Endothelial cell of umbilical vein (primary cell): Measurements from ENCODE around the gene SIAE. TPM values are rescaled to one million over a fixed set of nuclear protein-coding genes. Genes with fewer than 3 reads are reported as not detected.
A peak's percentile ranks its signal among the peaks of the same experiment; 100 is the strongest.

ENCODE experiments used
- BruUV-seq: library from RNA; stranded (reverse); fragments of 400-500 nt; replicated peaks from 2 replicates; lab custom pipeline; 2021; lab: Mats Ljungman, UMichigan
- CTCF ChIA-PET: fragments of 300-600, 350-600 bp; sonication (Branson Sonifier 250); formaldehyde crosslinking; loops from one replicate; lab custom pipeline; 2021; ENCODE audit warnings: antibody characterized with exemption, inconsistent platforms; lab: Charles Lee
- POLR2A ChIA-PET: fragments of 300-600, 350-600 bp; sonication (Branson Sonifier 250); formaldehyde crosslinking; loops from one replicate; lab custom pipeline; 2021; ENCODE audit warnings: antibody characterized with exemption, inconsistent platforms; lab: Charles Lee
- DNase-seq: peaks from one replicate; pipeline ENCODE4 v3.0.0-alpha.2; 2011; ENCODE audit warnings: low read depth, low spot score
- FAIRE-seq: peaks from 2 replicates; lab custom pipeline; 2011; peaks lifted over from hg19 to GRCh38; lab: Jason Lieb, UNC
- H2AFZ ChIP-seq: 2 replicates; pipeline ENCODE4 v1.6.0; 2012; ENCODE audit warnings: low read depth, low read length, control low read depth, inconsistent platforms
- H3K27ac ChIP-seq: 2 replicates; pipeline ENCODE4 v1.5.1; 2011; ENCODE audit warnings: low read depth, mild to moderate bottlenecking, control low read depth, low read length, moderate library complexity; ENCODE audit not compliant: insufficient read depth
- H3K27me3 ChIP-seq, 2 experiments: 2 replicates each; pipeline versions ENCODE4 v1.6.0 to v1.6.1; 2011; ENCODE audit warnings: low read length in 2 of 2, mixed read lengths in 1 of 2; ENCODE audit not compliant: control insufficient read depth in 2 of 2, insufficient read depth in 2 of 2
- H3K36me3 ChIP-seq, 2 experiments: 2 replicates in 1 of 2; 3 replicates in 1 of 2; pipeline ENCODE4 v1.5.1; 2011; ENCODE audit warnings: low read length in 2 of 2, mild to moderate bottlenecking in 1 of 2, moderate library complexity in 1 of 2; ENCODE audit not compliant: control insufficient read depth in 2 of 2, insufficient read depth in 2 of 2; ENCODE audit errors: extremely low read depth in 1 of 2
- H3K4me1 ChIP-seq: 3 replicates; pipeline ENCODE4 v1.5.1; 2011; ENCODE audit warnings: mild to moderate bottlenecking, low read length; ENCODE audit not compliant: control insufficient read depth, insufficient read depth; ENCODE audit errors: extremely low read depth
- H3K4me2 ChIP-seq: 2 replicates; pipeline ENCODE4 v1.6.1; 2011; ENCODE audit warnings: low read length, control low read depth, mixed read lengths; ENCODE audit not compliant: insufficient read depth
- H3K4me3 ChIP-seq, 3 experiments: fragments of 200-600 bp in 1 of 3; sonication (generic), shearing (Covaris generic) in 1 of 3; replicated peaks in 1 of 3; 2 replicates each; pipeline ENCODE4 v1.5.1; 2011 to 2016; ENCODE audit warnings: control low read depth in 3 of 3, low read length in 3 of 3, mild to moderate bottlenecking in 2 of 3, inconsistent platforms in 1 of 3, low read depth in 1 of 3, moderate library complexity in 1 of 3; ENCODE audit not compliant: insufficient read depth in 1 of 3
- H3K79me2 ChIP-seq: 2 replicates; pipeline ENCODE4 v1.6.0; 2012; ENCODE audit warnings: low read length, inconsistent platforms; ENCODE audit not compliant: control insufficient read depth, insufficient read depth
- H3K9ac ChIP-seq: replicated peaks from 2 replicates; pipeline ENCODE3; 2011; ENCODE audit warnings: low read length, control low read depth; ENCODE audit not compliant: insufficient read depth; ENCODE audit errors: extremely low read depth
- H3K9me1 ChIP-seq: replicated peaks from 3 replicates; pipeline ENCODE4 v1.6.0; 2011; ENCODE audit warnings: mild to moderate bottlenecking, low read length; ENCODE audit not compliant: control insufficient read depth, insufficient read depth; ENCODE audit errors: extremely low read depth
- H3K9me3 ChIP-seq: replicated peaks from 2 replicates; pipeline ENCODE4 v1.5.1; 2012; ENCODE audit warnings: low read length, inconsistent platforms; ENCODE audit not compliant: control insufficient read depth, insufficient read depth
- H4K20me1 ChIP-seq: replicated peaks from 2 replicates; pipeline ENCODE3; 2011; ENCODE audit warnings: mild to moderate bottlenecking, low read length; ENCODE audit not compliant: control insufficient read depth, insufficient read depth; ENCODE audit errors: extremely low read depth
- EZH2 ChIP-seq: IDR thresholded peaks from 2 replicates; pipeline ENCODE4 v1.6.1; 2012; ENCODE audit warnings: borderline replicate concordance, low read depth, mild to moderate bottlenecking, moderate library complexity, low read length, inconsistent platforms; ENCODE audit not compliant: severe bottlenecking
- FOS ChIP-seq: IDR thresholded peaks from 2 replicates; pipeline ENCODE4 v1.6.1; 2011; ENCODE audit warnings: mild to moderate bottlenecking, low read length, moderate library complexity, borderline replicate concordance; ENCODE audit not compliant: insufficient read depth
- GATA2 ChIP-seq: IDR thresholded peaks from 2 replicates; pipeline ENCODE4 v1.7.0; 2011; ENCODE audit warnings: low read depth, mild to moderate bottlenecking, moderate library complexity, mixed read lengths, low read length; ENCODE audit not compliant: insufficient read length, insufficient read depth
- JUN ChIP-seq: IDR thresholded peaks from 2 replicates; pipeline ENCODE4 v1.6.1; 2011; ENCODE audit warnings: borderline replicate concordance, low read depth; ENCODE audit not compliant: insufficient read length, insufficient read depth
- POLR2A ChIP-seq: IDR thresholded peaks from 2 replicates; pipeline ENCODE4 v1.6.1; 2012; ENCODE audit warnings: low read depth, mild to moderate bottlenecking, control low read depth, low read length
- POLR2AphosphoS5 ChIP-seq: IDR thresholded peaks from 2 replicates; pipeline ENCODE4 v1.6.1; 2012; ENCODE audit warnings: low read depth, mild to moderate bottlenecking, control low read depth, low read length, moderate library complexity; ENCODE audit not compliant: insufficient read depth
- dilution Hi-C: fragments of 300-500 bp; cut with MboI; formaldehyde crosslinking; loops from one replicate; pipeline ENCODE4 v1.15.0; 2019; ENCODE audit warnings: low sequenced_read_pairs; ENCODE audit not compliant: extremely low pct_ligation_motif_present
- intact Hi-C: fragments of 100-400 bp; cut with micrococcal nuclease; formaldehyde crosslinking; loops from one replicate; pipeline ENCODE4 v1.10.0; 2022
- polyA plus RNA-seq, 4 experiments: library from polyadenylated mRNA; depleted of rRNA in 3 of 4; stranded (reverse) in 3 of 4; unstranded in 1 of 4; fragments of >200 nt; gene quantifications; 2 replicates each; pipeline versions ENCODE4 v1.2.1 to v1.2.3, GENCODE V29; 2011 to 2012; ENCODE audit warnings: missing spikeins in 1 of 4
- total RNA-seq: library from RNA; stranded (reverse); gene quantifications from 2 replicates; pipeline ENCODE4 v1.2.3, GENCODE V29; 2021
- TF ChIP-seq, protein P1 (sequence below), 2 donors: IDR thresholded peaks; 1 replicate in 1 of 2; 2 replicates in 1 of 2; pipeline ENCODE4 v1.5.1; 2011; ENCODE audit warnings: low read length in 2 of 2, mild to moderate bottlenecking in 2 of 2, moderate library complexity in 2 of 2, control low read depth in 1 of 2, inconsistent platforms in 1 of 2, low read depth in 1 of 2; ENCODE audit not compliant: insufficient read depth in 1 of 2; ENCODE audit errors: extremely low read depth in 1 of 2
- TF ChIP-seq, protein P2 (sequence below): IDR thresholded peaks from 2 replicates; pipeline ENCODE4 v1.6.1; 2011; ENCODE audit not compliant: insufficient read depth, insufficient read length

SIAE gene
- total and polyA plus RNA-seq, 2 donors (not counting 3 experiments of a cell fraction or from before 2014, with no cell fraction given) = 16.9 to 23.9 TPM

DNA sequence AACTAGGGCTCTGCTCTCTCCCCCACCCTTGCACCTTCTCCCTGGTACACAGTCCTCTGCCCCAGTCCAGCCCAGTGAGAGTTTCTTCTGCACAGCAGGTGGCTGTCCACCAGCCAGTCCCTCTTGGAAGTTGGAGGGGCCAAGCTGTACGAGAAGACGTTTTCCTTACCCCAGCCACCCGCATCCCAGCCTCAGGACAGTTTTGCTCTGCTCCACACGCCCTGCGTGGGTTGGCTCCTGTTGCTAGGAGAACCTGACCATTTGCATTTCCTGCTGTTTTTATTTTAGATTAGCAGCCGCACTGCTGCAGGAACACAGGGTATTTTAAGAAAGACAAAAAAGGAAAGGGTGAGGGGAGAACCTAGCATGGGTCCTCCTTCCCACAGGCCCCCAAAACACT is 48.6 kb upstream of the SIAE start:
- no peaks in the 10 kb centered on the region for H3K27me3 ChIP-seq
- H3K79me2 ChIP-seq = no peaks in the 10 kb centered on the region
- no peaks in the 10 kb centered on the region for H4K20me1 ChIP-seq
- TF ChIP-seq FOS (no peak), EZH2 (no peak), JUN (no peak), POLR2A (no peak)
- H3K4me1 ChIP-seq = peaks cover 35% of the 10 kb centered on the region
- no peak overlapping the region for H3K4me3 ChIP-seq
- H3K9me3 ChIP-seq = no peaks in the 10 kb centered on the region
- intact Hi-C loops (no loop called here), dilution Hi-C loops (no loop called here)
- H3K9ac ChIP-seq = no peak overlapping the region
- no peaks in the 10 kb centered on the region for H3K9me1 ChIP-seq
- H3K36me3 ChIP-seq = no peaks in the 10 kb centered on the region
- BruUV-seq = no TSS peak
- no peak overlapping the region for H2AFZ ChIP-seq
- H3K27ac ChIP-seq = no peak overlapping the region
- H3K4me2 ChIP-seq = no peak overlapping the region
- ChIA-PET CTCF (no interaction called here), POLR2A (no interaction called here)
- DNase-seq = no peak
- no peak for FAIRE-seq

DNA sequence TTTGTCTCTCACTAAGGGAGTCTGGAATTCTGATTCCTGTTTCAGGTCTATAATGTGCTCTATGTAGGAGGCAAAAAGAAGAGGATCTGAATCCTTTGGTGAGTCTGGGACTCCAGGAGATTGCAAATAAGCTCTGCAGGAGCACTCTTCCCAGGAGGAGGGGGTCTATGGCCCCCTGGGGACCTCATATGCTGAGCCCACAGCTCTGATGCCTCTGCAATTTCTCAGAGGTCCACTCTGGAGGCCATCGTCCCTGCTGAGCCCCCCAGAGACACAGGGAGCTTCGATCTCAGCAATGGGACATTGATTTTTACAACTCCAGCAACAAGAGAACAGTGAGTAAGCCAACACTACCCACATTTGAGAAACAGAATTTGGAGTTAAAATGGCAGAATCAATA is 46.0 kb upstream of the SIAE start:
- POLR2A ChIA-PET = no interaction called here
- intact Hi-C loops = no loop called here
- H4K20me1 ChIP-seq = no peaks in the 10 kb centered on the region
- H3K36me3 ChIP-seq = no peaks in the 10 kb centered on the region
- no peak for DNase-seq
- H3K27me3 ChIP-seq = no peaks in the 10 kb centered on the region
- no peaks in the 10 kb centered on the region for H3K9me3 ChIP-seq
- TF ChIP-seq, protein P1, sequence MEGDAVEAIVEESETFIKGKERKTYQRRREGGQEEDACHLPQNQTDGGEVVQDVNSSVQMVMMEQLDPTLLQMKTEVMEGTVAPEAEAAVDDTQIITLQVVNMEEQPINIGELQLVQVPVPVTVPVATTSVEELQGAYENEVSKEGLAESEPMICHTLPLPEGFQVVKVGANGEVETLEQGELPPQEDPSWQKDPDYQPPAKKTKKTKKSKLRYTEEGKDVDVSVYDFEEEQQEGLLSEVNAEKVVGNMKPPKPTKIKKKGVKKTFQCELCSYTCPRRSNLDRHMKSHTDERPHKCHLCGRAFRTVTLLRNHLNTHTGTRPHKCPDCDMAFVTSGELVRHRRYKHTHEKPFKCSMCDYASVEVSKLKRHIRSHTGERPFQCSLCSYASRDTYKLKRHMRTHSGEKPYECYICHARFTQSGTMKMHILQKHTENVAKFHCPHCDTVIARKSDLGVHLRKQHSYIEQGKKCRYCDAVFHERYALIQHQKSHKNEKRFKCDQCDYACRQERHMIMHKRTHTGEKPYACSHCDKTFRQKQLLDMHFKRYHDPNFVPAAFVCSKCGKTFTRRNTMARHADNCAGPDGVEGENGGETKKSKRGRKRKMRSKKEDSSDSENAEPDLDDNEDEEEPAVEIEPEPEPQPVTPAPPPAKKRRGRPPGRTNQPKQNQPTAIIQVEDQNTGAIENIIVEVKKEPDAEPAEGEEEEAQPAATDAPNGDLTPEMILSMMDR (IDR thresholded peaks at IDR 0.05; ENCODE audit: extremely low read depth in 1 of 2, insufficient read depth in 1 of 2, low read depth in 1 of 2, low read length in 2 of 2) = no peak
- no peak for TF ChIP-seq POLR2AphosphoS5
- no peak for TF ChIP-seq FOS
- TF ChIP-seq JUN = no peak
- TF ChIP-seq, protein P2, sequence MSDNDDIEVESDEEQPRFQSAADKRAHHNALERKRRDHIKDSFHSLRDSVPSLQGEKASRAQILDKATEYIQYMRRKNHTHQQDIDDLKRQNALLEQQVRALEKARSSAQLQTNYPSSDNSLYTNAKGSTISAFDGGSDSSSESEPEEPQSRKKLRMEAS = no peak
- no peak for TF ChIP-seq GATA2
- TF ChIP-seq POLR2A = no peak
- TF ChIP-seq EZH2 = no peak
- H3K9me1 ChIP-seq = no peaks in the 10 kb centered on the region
- H3K79me2 ChIP-seq = no peaks in the 10 kb centered on the region
- FAIRE-seq = peak; percentile 61
- no peak overlapping the region for H3K4me2 ChIP-seq
- no peak overlapping the region for H2AFZ ChIP-seq
- CTCF ChIA-PET = interaction anchor here (1.1 to 1.2 kb wide), 2 partner anchors 19 to 117 kb away, joined by 3 read pairs; no protein-coding TSS in a partner anchor
- no peak overlapping the region for H3K27ac ChIP-seq
- H3K4me1 ChIP-seq = peaks cover 26% of the 10 kb centered on the region
- dilution Hi-C loops = no loop called here
- BruUV-seq = no TSS peak
- H3K9ac ChIP-seq = no peak overlapping the region
- H3K4me3 ChIP-seq = no peak overlapping the region
